Raji (cell line): ENCODE data around the gene MYL6B.

Experiments used
- POLR2A ChIP-seq: IDR thresholded peaks from 2 replicates; pipeline ENCODE4 v1.6.1; 2011; ENCODE audit warnings: low read depth, low read length, control low read depth; ENCODE audit not compliant: insufficient read depth

The MYL6B gene

DNA sequence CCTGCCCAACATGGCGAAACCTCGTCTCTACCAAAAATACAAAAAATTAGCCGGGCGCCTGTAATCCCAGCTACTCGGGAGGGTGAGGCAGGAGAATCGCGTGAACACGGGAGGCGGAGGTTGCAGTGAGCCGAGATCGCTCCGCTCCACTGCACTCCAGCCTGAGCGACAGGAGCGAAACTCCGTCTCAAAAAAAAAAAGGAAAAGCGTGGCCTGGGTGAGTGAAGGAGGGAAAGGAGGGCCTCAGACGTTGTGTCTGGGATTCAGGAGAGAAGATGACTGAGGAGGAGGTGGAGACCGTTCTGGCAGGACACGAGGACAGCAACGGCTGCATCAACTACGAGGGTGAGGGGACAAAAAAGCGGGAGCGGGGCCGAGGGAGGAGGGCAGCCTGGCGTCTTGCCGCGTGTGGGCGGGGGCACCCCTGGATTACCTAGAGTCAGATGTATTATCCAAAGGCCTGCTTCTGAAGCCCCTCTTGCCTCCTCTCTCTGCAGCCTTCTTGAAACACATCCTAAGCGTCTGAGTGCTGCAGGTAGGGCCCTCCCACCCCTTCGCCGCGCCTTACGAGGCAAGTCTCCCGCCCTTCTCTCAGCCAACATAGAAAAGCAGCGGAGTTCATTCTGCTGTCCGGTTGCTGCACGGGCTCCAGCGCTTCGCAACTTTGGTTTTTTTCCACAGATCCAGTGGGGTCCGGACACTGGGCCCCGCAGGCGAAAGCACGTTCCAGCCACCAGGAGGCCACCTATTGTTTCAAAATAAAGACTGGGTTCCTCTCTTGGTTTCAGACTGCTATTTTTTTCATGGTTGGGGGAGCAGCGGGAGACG, 5.0 kb downstream of the MYL6B start:
- peak; percentile 31; the same call in 1 of the 2 replicates for TF ChIP-seq POLR2A

DNA sequence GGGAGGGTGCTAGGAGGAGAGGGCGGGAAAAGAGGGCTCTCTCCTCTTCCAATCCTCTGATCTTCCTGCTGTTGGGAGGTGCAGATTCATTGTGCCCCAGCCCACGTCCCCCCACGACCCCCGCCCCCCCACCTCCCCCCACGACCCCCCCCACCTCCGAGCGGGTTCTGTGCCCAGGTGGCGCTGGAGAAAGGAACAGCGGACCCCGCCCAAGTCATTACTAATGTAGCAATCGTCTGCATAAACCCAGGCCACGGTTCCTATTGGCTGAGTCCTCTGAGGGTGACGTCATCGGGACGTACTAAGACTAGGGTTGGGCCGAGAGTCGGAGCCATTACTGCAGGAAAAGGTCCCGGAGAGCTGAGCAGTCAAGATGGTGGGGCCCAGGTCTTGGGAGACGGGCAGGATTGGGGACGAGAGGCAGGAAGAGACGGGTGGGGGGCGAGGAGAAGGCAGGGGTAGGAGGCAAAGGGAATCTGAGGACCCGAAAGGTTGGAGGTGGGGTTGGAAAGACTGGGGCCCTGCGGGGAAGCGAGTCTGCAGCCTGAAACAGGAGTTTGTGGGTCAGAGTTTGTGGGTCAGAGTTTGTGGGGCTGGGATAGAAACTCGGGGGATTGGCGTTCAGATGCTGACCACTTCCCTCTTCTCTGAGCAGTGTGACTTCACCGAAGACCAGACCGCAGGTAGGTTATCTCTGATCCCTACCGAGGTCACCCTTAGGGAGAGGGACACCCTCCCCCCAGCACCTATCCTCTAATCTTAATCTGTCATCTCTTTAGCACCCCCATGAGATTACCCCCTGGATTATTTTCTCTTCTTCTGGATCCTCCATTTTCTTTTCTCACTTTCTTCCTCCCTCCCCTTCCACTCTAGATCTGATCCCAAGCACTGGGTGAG, 5.9 kb downstream of the MYL6B start, which contains the start of gene MYL6:
MYL6 (plus strand) TSS at position 331 of the 897 bp plus-strand sequence; CDS start at position 374, 43 bp downstream.
- peak; percentile 96 for TF ChIP-seq POLR2A

DNA sequence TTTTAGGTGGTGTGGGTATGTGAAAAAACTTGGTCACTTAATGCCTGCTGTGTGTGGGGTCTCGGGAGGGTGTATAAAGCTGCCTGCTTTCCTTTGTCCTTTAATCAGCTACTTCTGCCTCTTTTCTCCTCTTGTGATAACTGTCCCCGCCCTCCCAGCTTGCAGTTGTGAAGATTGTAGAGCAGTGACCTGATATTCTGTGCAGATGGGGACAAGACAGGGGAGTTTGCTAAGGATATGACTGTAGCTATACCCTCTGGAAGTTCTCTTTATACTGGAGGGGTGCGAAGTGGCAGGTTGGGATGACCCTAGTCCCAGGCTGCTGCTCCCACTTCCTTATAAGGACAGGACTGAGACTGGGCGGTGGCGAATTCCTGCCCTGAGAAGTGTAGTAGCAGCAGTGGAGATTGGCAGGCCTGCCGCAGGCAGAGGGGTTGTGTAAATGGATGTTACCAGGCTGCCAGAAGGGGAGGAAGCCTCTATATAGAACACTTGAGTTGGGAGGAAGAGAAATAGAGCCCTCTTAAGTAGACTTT, 6.6 kb downstream of the MYL6B start:
- no peak for TF ChIP-seq POLR2A

DNA sequence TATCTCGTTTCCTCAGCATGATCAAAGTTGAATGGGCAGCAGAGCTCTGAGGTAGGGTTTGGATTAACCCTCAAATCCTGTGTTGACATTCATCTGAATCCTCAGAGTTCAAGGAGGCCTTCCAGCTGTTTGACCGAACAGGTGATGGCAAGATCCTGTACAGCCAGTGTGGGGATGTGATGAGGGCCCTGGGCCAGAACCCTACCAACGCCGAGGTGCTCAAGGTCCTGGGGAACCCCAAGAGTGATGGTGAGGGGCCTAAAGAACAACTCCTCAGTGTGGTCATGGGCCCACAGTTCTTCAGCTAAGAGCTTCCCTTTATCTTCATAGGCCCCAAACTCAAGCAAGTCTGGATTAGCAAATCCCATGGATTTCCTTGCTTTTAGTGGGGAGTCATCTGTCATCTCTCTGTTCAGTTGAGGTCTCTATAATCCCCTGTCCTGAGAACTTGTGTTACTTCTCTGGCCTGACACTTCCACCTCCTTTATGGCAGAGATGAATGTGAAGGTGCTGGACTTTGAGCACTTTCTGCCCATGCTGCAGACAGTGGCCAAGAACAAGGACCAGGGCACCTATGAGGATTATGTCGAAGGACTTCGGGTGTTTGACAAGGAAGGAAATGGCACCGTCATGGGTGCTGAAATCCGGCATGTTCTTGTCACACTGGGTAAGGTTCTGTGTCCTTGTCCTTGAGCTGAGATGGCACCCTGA, 7.2 kb downstream of the MYL6B start:
- no peak for TF ChIP-seq POLR2A

DNA sequence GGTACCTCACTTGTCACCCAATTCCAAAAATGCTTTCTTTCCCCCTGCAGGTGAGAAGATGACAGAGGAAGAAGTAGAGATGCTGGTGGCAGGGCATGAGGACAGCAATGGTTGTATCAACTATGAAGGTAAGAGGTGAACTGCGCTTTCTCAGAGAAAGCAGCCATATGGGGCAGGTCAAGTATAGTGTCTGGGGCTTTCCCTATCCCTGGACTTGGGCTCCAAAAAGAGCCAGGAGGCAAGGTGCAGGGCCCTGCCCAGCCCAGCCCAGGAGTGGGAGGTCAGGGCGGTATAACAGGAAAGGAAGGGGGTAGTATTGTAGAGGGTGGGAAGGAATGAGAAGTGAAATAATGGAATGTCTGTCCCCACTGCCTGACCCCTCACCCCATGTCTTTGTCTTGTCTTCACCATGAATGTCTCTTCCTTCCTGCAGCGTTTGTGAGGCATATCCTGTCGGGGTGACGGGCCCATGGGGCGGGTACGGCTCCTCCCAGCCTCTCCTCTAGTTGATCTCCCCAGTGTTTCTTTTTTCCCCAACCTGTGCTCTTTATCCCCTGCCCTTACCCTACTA, 7.9 kb downstream of the MYL6B start:
- TF ChIP-seq POLR2A, result no peak

DNA sequence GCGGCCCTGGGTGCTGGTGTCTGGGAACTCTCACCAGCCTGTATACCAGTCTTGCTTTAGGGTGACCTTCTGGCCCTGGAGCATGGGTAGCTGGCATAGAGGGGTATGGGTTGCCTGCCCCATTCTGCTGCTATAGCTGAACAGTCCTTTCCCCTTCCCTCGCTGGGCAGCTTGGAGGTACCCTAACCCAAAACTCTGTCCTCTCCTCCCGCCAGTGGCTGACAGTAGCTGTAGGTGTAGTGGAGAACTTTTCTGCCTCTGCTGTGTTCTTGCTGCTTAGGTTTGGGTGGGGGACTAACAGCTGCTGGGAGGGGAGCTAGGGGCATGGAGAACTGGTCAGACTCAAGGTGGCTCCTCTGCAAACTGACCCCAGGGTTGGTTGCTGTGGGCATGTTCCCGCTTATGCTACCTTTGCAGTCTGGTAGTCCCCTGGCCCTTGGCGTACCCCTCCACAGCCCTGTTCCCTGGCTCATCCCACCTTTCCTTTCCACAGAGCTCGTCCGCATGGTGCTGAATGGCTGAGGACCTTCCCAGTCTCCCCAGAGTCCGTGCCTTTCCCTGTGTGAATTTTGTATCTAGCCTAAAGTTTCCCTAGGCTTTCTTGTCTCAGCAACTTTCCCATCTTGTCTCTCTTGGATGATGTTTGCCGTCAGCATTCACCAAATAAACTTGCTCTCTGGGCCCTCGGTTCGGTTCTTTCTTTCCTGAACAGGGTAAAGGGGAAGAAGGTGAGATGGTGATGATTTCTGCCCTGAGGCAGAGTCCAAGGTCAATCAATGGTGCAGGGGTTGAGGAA, 8.7 kb downstream of the MYL6B start:
- no peak for TF ChIP-seq POLR2A

DNA sequence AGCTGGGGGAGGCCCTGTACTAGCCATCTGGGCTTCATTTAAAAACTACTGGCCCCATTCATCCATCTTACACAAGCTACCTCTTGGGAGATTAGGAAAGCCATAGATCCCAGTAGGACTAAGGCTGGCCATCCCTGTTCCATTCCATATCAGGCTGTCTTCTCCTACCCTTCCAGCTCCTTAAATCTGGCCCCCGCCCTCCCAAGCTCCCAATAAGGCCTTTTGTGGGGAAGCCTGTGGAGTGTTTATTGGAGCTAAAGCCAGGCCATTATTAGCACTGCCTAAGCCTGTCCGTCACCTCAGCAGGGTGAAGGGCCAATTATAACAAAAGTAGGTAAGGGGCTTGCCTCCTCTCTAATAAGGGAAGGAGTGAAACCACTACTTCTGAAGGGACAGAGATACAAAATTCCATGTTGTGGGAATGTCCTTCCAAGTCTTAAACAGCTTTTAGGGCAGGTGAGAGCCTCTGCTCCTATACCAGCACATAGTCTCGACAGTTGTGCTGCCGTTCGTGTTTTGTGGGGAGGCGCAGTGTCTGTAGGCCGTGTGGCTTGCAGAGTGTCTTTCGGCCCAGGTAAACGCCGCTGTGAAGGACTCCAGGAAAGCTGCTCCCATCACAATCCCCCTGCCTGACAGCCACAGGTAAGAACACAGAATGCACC, 9.4 kb downstream of the MYL6B start:
- no peak for TF ChIP-seq POLR2A

DNA sequence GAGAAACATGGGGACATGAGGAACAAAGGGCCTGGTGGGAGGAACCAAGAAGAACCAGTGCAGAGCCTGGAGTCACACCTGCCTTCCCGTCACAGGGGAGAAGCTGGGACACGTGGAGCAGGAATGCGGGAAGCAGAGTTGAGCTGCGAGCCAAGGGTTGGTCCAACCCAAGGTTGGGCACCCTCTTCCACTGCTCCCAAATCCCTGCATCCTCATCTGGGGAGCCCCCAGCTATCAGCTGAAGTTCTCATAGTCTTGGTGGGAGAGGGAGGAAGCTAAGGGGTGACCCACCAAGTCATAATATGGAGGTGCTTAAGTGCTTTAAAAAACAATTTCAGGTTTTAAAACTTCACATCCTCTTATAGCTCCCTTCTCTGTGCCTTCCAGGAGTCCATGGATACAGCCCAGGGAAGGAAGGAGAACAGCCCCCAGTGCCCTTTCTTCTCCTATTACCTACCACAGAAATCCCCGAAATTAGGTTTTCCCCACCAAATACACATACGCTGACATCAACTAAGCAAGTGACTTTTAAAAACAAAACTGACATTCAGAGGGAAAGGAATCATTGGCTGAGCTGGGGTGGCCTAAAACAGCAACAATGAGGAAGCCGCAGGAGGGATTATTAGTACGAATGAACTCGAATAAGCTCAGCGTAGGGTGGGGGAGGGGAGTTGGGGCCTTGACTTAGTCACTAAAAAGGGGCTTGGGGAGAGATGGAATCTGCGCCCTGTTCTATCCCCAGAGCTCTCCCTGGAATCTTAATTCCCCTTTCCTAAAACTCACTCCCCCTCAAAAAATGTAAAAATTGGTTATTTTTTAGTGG, 10.3 kb downstream of the MYL6B start:
- no peak for TF ChIP-seq POLR2A

DNA sequence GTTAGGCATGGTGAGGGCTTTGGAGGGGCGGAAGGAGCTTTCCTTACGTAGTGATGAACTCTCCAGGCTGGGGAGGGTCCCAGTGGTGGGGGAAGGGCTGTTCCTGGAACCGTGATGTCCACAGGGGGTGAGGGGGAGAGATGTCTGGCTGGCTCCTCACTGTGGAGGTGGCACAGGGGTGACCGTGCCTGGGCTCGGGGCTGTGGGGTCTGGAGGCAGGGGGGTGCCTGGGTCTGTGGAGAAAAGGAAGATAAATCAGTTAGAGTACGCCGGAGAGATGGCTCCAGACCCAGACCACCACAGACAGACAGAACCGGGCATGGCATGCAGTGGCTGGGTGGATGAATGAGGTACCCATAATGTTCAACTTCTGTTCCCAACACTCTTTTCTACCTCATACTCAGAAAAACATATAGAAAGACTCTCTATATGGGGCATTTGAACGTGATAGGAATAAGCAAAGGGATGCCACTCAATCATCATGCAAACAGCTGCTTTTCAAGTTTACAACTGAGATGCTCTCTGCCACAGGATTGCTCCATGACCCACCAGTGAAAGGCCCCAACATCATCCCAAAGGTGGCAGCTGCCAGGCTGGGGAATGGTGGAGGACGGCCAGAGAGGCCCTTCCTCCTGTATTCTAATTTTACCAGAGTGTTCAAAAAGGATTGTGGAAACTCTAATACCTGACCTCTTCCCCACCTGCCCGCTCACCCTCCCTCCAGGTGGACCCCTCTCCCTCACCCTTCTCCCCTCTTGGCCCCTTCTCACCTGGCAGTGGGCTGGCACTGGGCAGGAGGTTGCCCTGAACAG, 11.4 kb downstream of the MYL6B start:
- TF ChIP-seq POLR2A, result no peak

DNA sequence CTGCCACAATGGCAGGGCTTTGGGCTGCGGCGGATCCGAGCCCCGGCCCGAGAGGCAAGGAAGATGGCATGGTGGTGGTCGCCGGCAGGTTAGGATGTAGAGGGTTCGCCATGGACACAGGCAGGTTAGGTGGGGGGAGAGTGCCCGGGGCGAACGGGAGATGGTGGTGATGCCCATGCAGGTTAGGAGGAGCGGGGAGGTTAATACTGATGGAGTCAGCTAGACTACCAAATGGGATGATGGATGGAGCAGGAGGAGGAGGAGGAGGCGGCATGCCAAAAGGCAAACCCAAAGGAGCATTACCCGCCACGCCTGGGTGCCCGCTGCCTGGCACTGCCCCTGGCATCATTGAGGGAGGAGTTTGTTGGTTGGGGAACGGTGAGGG, 11.9 kb downstream of the MYL6B start:
- no peak for TF ChIP-seq POLR2A

DNA sequence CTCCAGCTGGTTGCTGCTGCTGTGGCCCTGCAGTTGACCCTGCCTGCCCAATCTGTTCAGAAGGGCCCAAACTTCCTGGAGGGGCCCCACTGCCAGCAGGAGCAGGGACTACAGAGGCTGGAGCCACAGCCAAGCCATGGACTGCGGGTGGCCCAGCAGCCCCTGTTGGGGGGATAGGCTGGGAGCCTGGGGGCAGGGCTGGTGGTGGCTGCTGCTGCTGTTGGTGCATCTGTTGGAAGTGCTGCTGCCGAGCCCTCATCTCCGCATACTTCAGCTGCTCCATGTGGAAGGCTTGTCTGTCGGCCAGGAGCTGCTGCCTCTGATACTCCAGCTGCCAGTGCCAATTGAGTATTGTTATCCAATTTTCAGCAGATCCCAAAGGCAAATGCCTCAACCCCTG, 13.0 kb downstream of the MYL6B start:
- no peak for TF ChIP-seq POLR2A
